PC-9 (cell line): ENCODE data around the gene C3orf49.

Source experiments
- CTCF ChIP-seq: fragments of 200-600 bp; sonication (generic); conservative IDR thresholded peaks from 2 replicates; pipeline ENCODE4 v1.6.1; 2017; ENCODE audit warnings: mixed run types, antibody characterized with exemption, mild to moderate bottlenecking, moderate library complexity
- EZH2 ChIP-seq: fragments of 200-600 bp; sonication (generic); IDR thresholded peaks from 2 replicates; pipeline ENCODE4 v1.8.0; 2017; ENCODE audit warnings: antibody characterized with exemption, low read depth

- no peak for TF ChIP-seq CTCF
- TF ChIP-seq EZH2, result no peak
These were observed 77.4 kb downstream of the C3orf49 start for GRCh38 chr3:63896332-63897030.
